Stimulated activated CD4-positive, alpha-beta T cell treated with anti-CD3 and anti-CD28 coated beads, Interleukin-1b, Interleukin-23, amount 100 ng/mL, for 1 hour (primary cell): Measurements from ENCODE around the gene KRTAP20-2.

Source experiments
- DNase-seq, 2 donors: peaks; one replicate each; pipeline ENCODE4 v3.0.0-alpha.2; 2020; ENCODE audit warnings: low read depth in 2 of 2

The KRTAP20-2 gene

GRCh38 chr21:30674312-30674711 is 39.3 kb downstream of the KRTAP20-2 start:
- no peak for DNase-seq

- DNase-seq, result no peak
Measured at GRCh38 chr21:30676737-30677136, 41.7 kb downstream of the KRTAP20-2 start.

DNA sequence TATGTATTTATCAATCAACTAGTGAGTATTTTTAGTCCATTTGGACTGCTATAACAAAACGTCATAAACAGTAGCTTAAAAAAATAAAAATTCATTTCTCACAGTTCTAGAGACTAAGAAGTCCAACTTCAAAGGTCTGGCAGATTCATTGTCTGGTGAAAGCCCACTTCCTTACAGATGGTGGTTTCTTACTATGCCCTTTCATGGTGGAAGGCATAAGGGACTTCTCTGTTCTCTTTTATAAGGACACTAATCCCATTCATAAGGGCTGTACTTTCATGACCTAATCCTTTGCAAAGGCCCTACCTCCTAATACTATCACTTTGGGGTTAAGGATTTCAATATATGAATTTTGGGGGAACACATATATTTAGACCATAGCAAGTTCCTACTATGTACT is 45.6 kb downstream of the KRTAP20-2 start:
- no peak for DNase-seq

DNA sequence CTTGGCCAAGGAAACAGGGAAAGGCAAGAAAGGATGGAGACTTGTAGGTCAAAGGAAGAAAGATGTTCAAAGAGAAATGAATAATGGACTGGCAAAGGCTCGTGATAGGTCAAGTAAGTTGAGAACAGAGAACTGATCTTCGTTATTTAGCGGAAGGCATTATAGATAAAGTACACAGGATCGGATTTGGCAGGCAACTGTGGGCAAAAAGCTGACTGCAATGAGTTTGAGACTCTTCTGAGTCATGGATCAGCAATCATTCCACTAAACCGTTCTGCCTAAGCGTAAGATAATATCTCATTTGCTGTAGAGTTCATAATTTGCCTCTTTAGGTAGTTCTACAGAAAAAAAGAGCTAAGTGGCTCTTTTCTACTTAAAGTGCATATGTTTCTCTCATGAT is 49.5 kb downstream of the KRTAP20-2 start:
- DNase-seq, result no peak
